B cell (primary cell): ENCODE data around the gene SERPINB6. TPM values are rescaled to one million over a fixed set of nuclear protein-coding genes. Genes with fewer than 3 reads are reported as not detected.

Experiments used
- ATAC-seq: fragments of 200-7000 bp; cut with Tn5 transposase; one replicate; pipeline ENCODE4 v1.10.0; 2021; ENCODE audit warnings: low read depth, mild to moderate bottlenecking, moderate number of reproducible peaks, moderate library complexity
- CTCF ChIA-PET: fragments of 350-600 bp; sonication (Branson Sonifier 250); formaldehyde crosslinking; loops from one replicate; lab custom pipeline; 2021; ENCODE audit warnings: antibody characterized with exemption, inconsistent platforms; lab: Charles Lee
- POLR2A ChIA-PET: fragments of 350-600 bp; sonication (Branson Sonifier 250); formaldehyde crosslinking; loops from one replicate; lab custom pipeline; 2021; ENCODE audit warnings: antibody characterized with exemption; lab: Charles Lee
- DNase-seq: peaks from one replicate; pipeline ENCODE4 v3.0.0; 2013
- H2AFZ ChIP-seq: 2 replicates; pipeline ENCODE4 v1.6.1; 2012; ENCODE audit warnings: mild to moderate bottlenecking, low read depth, low read length; ENCODE audit not compliant: insufficient read depth, poor library complexity, severe bottlenecking
- H3K27ac ChIP-seq, 2 donors: 1 replicate in 1 of 2; 2 replicates in 1 of 2; pipeline ENCODE4 v1.5.1; 2012 to 2013; ENCODE audit warnings: low read length in 2 of 2, mild to moderate bottlenecking in 2 of 2, moderate library complexity in 1 of 2
- H3K27me3 ChIP-seq, 4 experiments: fragments of 200-600 bp in 1 of 4; sonication (generic) in 1 of 4; replicated peaks in 1 of 4; 1 replicate in 2 of 4; 2 replicates in 2 of 4; pipeline versions ENCODE4 v1.6.1 to v1.7.0; 2013 to 2016; ENCODE audit warnings: low read length in 3 of 4, mild to moderate bottlenecking in 2 of 4, mixed read lengths in 1 of 4, moderate library complexity in 1 of 4; ENCODE audit not compliant: insufficient read depth in 4 of 4, control insufficient read depth in 3 of 4; ENCODE audit errors: control extremely low read depth in 1 of 4
- H3K36me3 ChIP-seq, 2 experiments: replicated peaks in 1 of 2; 1 replicate in 1 of 2; 2 replicates in 1 of 2; pipeline versions ENCODE4 v1.6.1 to v1.7.1; 2013; ENCODE audit warnings: low read length in 1 of 2; ENCODE audit not compliant: insufficient read depth in 2 of 2, control insufficient read depth in 1 of 2; ENCODE audit errors: control extremely low read depth in 1 of 2, extremely low read depth in 1 of 2
- H3K4me1 ChIP-seq, 2 donors: fragments of 200-600 bp in 1 of 2; sonication (generic) in 1 of 2; 1 replicate in 1 of 2; 2 replicates in 1 of 2; pipeline versions ENCODE4 v1.5.1 to v1.6.1; 2013 to 2017; ENCODE audit warnings: low read length in 2 of 2; ENCODE audit not compliant: control insufficient read depth in 2 of 2, insufficient read depth in 2 of 2
- H3K4me2 ChIP-seq: replicated peaks from 2 replicates; pipeline ENCODE3; 2012; ENCODE audit warnings: mild to moderate bottlenecking, low read depth, low read length; ENCODE audit not compliant: poor library complexity, severe bottlenecking
- H3K4me3 ChIP-seq, 5 experiments: fragments of 200-600 bp in 1 of 5; sonication (generic) in 1 of 5; 1 replicate in 3 of 5; 2 replicates in 2 of 5; pipeline versions ENCODE4 v1.5.1 to v1.7.0; 2011 to 2016; ENCODE audit warnings: low read length in 4 of 5, mild to moderate bottlenecking in 4 of 5, low read depth in 2 of 5, control low read depth in 1 of 5, moderate library complexity in 1 of 5; ENCODE audit not compliant: insufficient read depth in 1 of 5; ENCODE audit errors: control extremely low read depth in 1 of 5, extremely low read depth in 1 of 5
- H3K79me2 ChIP-seq: fragments of 200-600 bp; sonication (generic); one replicate; pipeline ENCODE4 v1.6.0; 2016; ENCODE audit warnings: low read length; ENCODE audit not compliant: control insufficient read depth, insufficient read depth
- H3K9ac ChIP-seq: fragments of 200-600 bp; sonication (generic); 2 replicates; pipeline ENCODE4 v1.6.1; 2017; ENCODE audit warnings: mild to moderate bottlenecking, low read length, moderate library complexity
- H3K9me3 ChIP-seq, 3 donors: one replicate each; pipeline versions ENCODE4 v1.6.1 to v1.7.1; 2013; ENCODE audit warnings: low read length in 2 of 3; ENCODE audit not compliant: control insufficient read depth in 2 of 3, insufficient read depth in 1 of 3; ENCODE audit errors: control extremely low read depth in 1 of 3
- H4K20me1 ChIP-seq: 2 replicates; pipeline ENCODE4 v1.6.0; 2012; ENCODE audit warnings: mild to moderate bottlenecking, low read length; ENCODE audit not compliant: insufficient read depth, control insufficient read depth, poor library complexity, severe bottlenecking
- H3K27ac Mint-ChIP-seq: one replicate; pipeline ENCODE4 v1.8.0; 2021; ENCODE audit warnings: mixed read lengths
- H3K27me3 Mint-ChIP-seq: one replicate; pipeline ENCODE4 v1.8.0; 2021; ENCODE audit warnings: mixed read lengths
- H3K4me1 Mint-ChIP-seq: one replicate; pipeline ENCODE4 v1.8.0; 2021; ENCODE audit warnings: mixed read lengths
- H3K4me3 Mint-ChIP-seq: one replicate; pipeline ENCODE4 v1.8.0; 2021; ENCODE audit warnings: mixed read lengths
- H3K9me3 Mint-ChIP-seq: one replicate; pipeline ENCODE4 v1.8.0; 2022; ENCODE audit warnings: mixed read lengths; ENCODE audit not compliant: insufficient read depth
- CTCF ChIP-seq: fragments of 200-600 bp; IDR thresholded peaks from one replicate; pipeline ENCODE4 v1.8.0; 2022; ENCODE audit warnings: antibody characterized with exemption, mild to moderate bottlenecking
- EZH2 ChIP-seq: IDR thresholded peaks from 2 replicates; pipeline ENCODE4 v1.6.1; 2012; ENCODE audit warnings: borderline replicate concordance, low read depth, mild to moderate bottlenecking, moderate library complexity, low read length; ENCODE audit not compliant: insufficient read depth, poor library complexity, severe bottlenecking
- WGBS: methylation state at CpG from one replicate; pipeline ENCODE4 v1.1.5; 2013; ENCODE audit warnings: missing lambda C conversion rate; ENCODE audit not compliant: insufficient coverage; 5-methylcytosine and 5-hydroxymethylcytosine counted together
- intact Hi-C: fragments of 100-400 bp; cut with micrococcal nuclease; formaldehyde crosslinking; loops from one replicate; pipeline ENCODE4 v1.10.0; 2022
- polyA plus RNA-seq: library from polyadenylated mRNA; depleted of rRNA; stranded (reverse); fragments of >200 nt; gene quantifications from 2 replicates; pipeline ENCODE4 v1.2.3, GENCODE V29; 2012
- total RNA-seq, 2 donors: library from RNA; stranded (reverse); fragments of 120-200 nt in 1 of 2; gene quantifications; 1 replicate in 1 of 2; 2 replicates in 1 of 2; pipeline versions ENCODE4 v1.2.3 to v1.2.4, GENCODE V29; 2013 to 2022

The SERPINB6 gene
- total and polyA plus RNA-seq, 2 donors (not counting 1 experiment from before 2014, with no cell fraction given), result 35.2 to 58.5 TPM

GRCh38 chr6:2956930-2957685, 14.3 kb downstream of the SERPINB6 start:
- no peak overlapping the region for H3K27ac Mint-ChIP-seq
- no peak for TF ChIP-seq CTCF
- TF ChIP-seq EZH2, result no peak
- Histone ChIP-seq H3K4me1 (peaks cover 3 to 10% of the 10 kb centered on the region in 2 donors), H3K27me3 (no peaks in the 10 kb centered on the region), H3K36me3 (peaks cover 0 to 12% of the 10 kb centered on the region in 2 experiments), H3K9ac (no peak overlapping the region), H2AFZ (no peak overlapping the region), H4K20me1 (no peaks in the 10 kb centered on the region), H3K79me2 (no peaks in the 10 kb centered on the region), H3K9me3 (no peaks in the 10 kb centered on the region), H3K27ac (no peak overlapping the region), H3K4me2 (no peak overlapping the region), H3K4me3 (no peak overlapping the region)
- DNase-seq, result no peak
- peaks cover 18% of the 10 kb centered on the region for H3K4me1 Mint-ChIP-seq
- 88% methylated on average over 5 of the region's 5 CpGs for WGBS
- no peaks in the 10 kb centered on the region for H3K27me3 Mint-ChIP-seq
- ChIA-PET POLR2A (no interaction called here), CTCF (interaction anchor here (1.0 to 1.7 kb wide), 2 partner anchors 26 to 31 kb away, joined by 3 to 5 read pairs; no protein-coding TSS in a partner anchor)
- no peak overlapping the region for H3K4me3 Mint-ChIP-seq
- H3K9me3 Mint-ChIP-seq, result no peaks in the 10 kb centered on the region
- ATAC-seq, result no peak
- intact Hi-C loops, result no loop called here

- peak overlapping the region; percentile 28 for H3K4me2 ChIP-seq
- no peaks in the 10 kb centered on the region for H3K9me3 ChIP-seq
- ChIA-PET POLR2A (interaction anchor here (0.9 to 1.5 kb wide), 2 partner anchors 10 to 37 kb away, joined by 4 to 8 read pairs; no protein-coding TSS in a partner anchor), CTCF (interaction anchor here (0.8 to 5.2 kb wide), 17 partner anchors 10 to 184 kb away, joined by 3 to 53 read pairs (median 6); partner anchors contain the start of genes SERPINB1 and SERPINB6)
- TF ChIP-seq EZH2 (no peak), CTCF (no peak)
- no peaks in the 10 kb centered on the region for H3K27me3 ChIP-seq
- H3K4me3 ChIP-seq, result no peak overlapping the region
- Mint-ChIP-seq H3K4me3 (no peak overlapping the region), H3K4me1 (peaks cover 14% of the 10 kb centered on the region), H3K27me3 (no peaks in the 10 kb centered on the region), H3K9me3 (no peaks in the 10 kb centered on the region), H3K27ac (no peak overlapping the region)
- DNase-seq (no peak), ATAC-seq (no peak)
- H2AFZ ChIP-seq, result peak overlapping the region; percentile 39
- no peak overlapping the region for H3K9ac ChIP-seq
- peaks cover 1 to 16% of the 10 kb centered on the region in 2 donors for H3K4me1 ChIP-seq
- H3K79me2 ChIP-seq, result no peaks in the 10 kb centered on the region
- peaks cover 0 to 18% of the 10 kb centered on the region in 2 experiments for H3K36me3 ChIP-seq
- H4K20me1 ChIP-seq, result no peaks in the 10 kb centered on the region
- intact Hi-C loops, result loop anchor here (2.0 kb wide), 1 partner anchor 18 kb away; the partner anchor contains the start of gene SERPINB6
- WGBS, result over 99% methylated on average over 8 of the region's 12 CpGs
- H3K27ac ChIP-seq, result no peak overlapping the region
Observed at GRCh38 chr6:2953098-2953497, 18.3 kb downstream of the SERPINB6 start.
